K562 (cell line): Measurements from ENCODE around the gene SAP25.

Source experiments
- CHD1 ChIP-seq: fragments of 200-600 bp; sonication (generic); IDR thresholded peaks from one replicate; pipeline ENCODE4 v1.6.1; 2012; ENCODE audit warnings: mild to moderate bottlenecking, moderate library complexity, low read length, inconsistent platforms
- EZH2 ChIP-seq: IDR thresholded peaks from 2 replicates; pipeline ENCODE4 v1.6.1; 2012; ENCODE audit warnings: low read depth, mild to moderate bottlenecking, inconsistent platforms, low read length, borderline replicate concordance
- HLTF ChIP-seq: fragments of 450-650 bp; IDR thresholded peaks from 2 replicates; pipeline ENCODE4 v1.6.1; 2016
- JUN ChIP-seq, 2 experiments: sonication (generic) in 1 of 2; formaldehyde crosslinking in 1 of 2; IDR thresholded peaks; 2 replicates each; pipeline versions ENCODE4 v1.6.1 to v1.8.0; 2012 to 2022; ENCODE audit warnings: borderline replicate concordance in 2 of 2, mild to moderate bottlenecking in 2 of 2, improper control_type of control experiment in 1 of 2, low read depth in 1 of 2, low read length in 1 of 2, missing genetic modification reagents in 1 of 2
- MAZ ChIP-seq, 2 experiments: fragments of 450-650 bp in 1 of 2; sonication (generic) in 1 of 2; formaldehyde crosslinking; IDR thresholded peaks in 1 of 2; conservative IDR thresholded peaks in 1 of 2; 2 replicates each; pipeline versions ENCODE4 v1.4.0 to v1.5.0; 2020; ENCODE audit warnings: mild to moderate bottlenecking in 1 of 2, missing genetic modification reagents in 1 of 2
- NRF1 ChIP-seq, 2 experiments: fragments of 450-650 bp; IDR thresholded peaks in 1 of 2; conservative IDR thresholded peaks in 1 of 2; 2 replicates each; pipeline ENCODE4 v1.6.1; 2014; ENCODE audit warnings: mild to moderate bottlenecking in 2 of 2
- PHF20 ChIP-seq: fragments of 450-650 bp; IDR thresholded peaks from 2 replicates; pipeline ENCODE4 v1.6.1; 2018; ENCODE audit not compliant: partially characterized antibody
- POLR2A ChIP-seq: fragments of 450-650 bp; conservative IDR thresholded peaks from 2 replicates; pipeline ENCODE4 v1.6.1; 2016
- POLR2AphosphoS5 ChIP-seq: IDR thresholded peaks from 2 replicates; pipeline ENCODE4 v1.6.1; 2011; ENCODE audit warnings: mild to moderate bottlenecking, low read depth, low read length, moderate library complexity; ENCODE audit not compliant: control insufficient read depth, insufficient read depth
- RAD21 ChIP-seq, 2 experiments: fragments of 250-450 bp in 1 of 2; fragments of 450-650 bp in 1 of 2; sonication (Bioruptor Pico) in 1 of 2; formaldehyde crosslinking in 1 of 2; IDR thresholded peaks in 1 of 2; conservative IDR thresholded peaks in 1 of 2; 2 replicates each; pipeline versions ENCODE4 v1.4.0 to v1.8.0; 2020 to 2022; ENCODE audit warnings: mild to moderate bottlenecking in 2 of 2, moderate library complexity in 1 of 2
- TF ChIP-seq, protein P1 (sequence below), 3 experiments: IDR thresholded peaks in 2 of 3; conservative IDR thresholded peaks in 1 of 3; 2 replicates each; pipeline ENCODE4 v1.5.1; 2011 to 2012; ENCODE audit warnings: low read length in 3 of 3, mild to moderate bottlenecking in 3 of 3, control low read depth in 2 of 3, improper control_type of control experiment in 1 of 3, inconsistent platforms in 1 of 3, low read depth in 1 of 3, mixed read lengths in 1 of 3, moderate library complexity in 1 of 3; ENCODE audit not compliant: insufficient read depth in 2 of 3

GRCh38 chr7:100561491-100562194 lies 12.1 kb downstream of the SAP25 start:
- TF ChIP-seq JUN (IDR thresholded peaks at IDR 0.05; ENCODE audit: borderline replicate concordance, low read depth, low read length) (no peak), JUN (CRISPR knock-in tag; IDR thresholded peaks at IDR 0.05; ENCODE audit: borderline replicate concordance) (no peak), NRF1 (conservative IDR thresholded peaks at IDR 0.05 in 1 of 2, IDR thresholded peaks at IDR 0.05 in 1 of 2) (no peak), HLTF (no peak), CHD1 (no peak), PHF20 (no peak), POLR2AphosphoS5 (no peak), RAD21 (CRISPR knock-in tag; conservative IDR thresholded peaks at IDR 0.05 in 1 of 2, IDR thresholded peaks at IDR 0.05 in 1 of 2) (no peak), MAZ (CRISPR knock-in tag; conservative IDR thresholded peaks at IDR 0.05 in 1 of 2, IDR thresholded peaks at IDR 0.05 in 1 of 2) (no peak), EZH2 (no peak), POLR2A (no peak)
- TF ChIP-seq, protein P1, sequence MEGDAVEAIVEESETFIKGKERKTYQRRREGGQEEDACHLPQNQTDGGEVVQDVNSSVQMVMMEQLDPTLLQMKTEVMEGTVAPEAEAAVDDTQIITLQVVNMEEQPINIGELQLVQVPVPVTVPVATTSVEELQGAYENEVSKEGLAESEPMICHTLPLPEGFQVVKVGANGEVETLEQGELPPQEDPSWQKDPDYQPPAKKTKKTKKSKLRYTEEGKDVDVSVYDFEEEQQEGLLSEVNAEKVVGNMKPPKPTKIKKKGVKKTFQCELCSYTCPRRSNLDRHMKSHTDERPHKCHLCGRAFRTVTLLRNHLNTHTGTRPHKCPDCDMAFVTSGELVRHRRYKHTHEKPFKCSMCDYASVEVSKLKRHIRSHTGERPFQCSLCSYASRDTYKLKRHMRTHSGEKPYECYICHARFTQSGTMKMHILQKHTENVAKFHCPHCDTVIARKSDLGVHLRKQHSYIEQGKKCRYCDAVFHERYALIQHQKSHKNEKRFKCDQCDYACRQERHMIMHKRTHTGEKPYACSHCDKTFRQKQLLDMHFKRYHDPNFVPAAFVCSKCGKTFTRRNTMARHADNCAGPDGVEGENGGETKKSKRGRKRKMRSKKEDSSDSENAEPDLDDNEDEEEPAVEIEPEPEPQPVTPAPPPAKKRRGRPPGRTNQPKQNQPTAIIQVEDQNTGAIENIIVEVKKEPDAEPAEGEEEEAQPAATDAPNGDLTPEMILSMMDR (IDR thresholded peaks at IDR 0.05 in 2 of 3, conservative IDR thresholded peaks at IDR 0.05 in 1 of 3; ENCODE audit: insufficient read depth in 2 of 3, low read depth in 1 of 3, low read length in 3 of 3): no peak
